Esophagus muscularis mucosa (tissue), 4 donors: ENCODE measurements around the gene ARHGEF10L. TPM values are rescaled to one million over a fixed set of nuclear protein-coding genes. Genes with fewer than 3 reads are reported as not detected.

ENCODE experiments used
- DNase-seq: peaks from one replicate; pipeline ENCODE4 v3.0.0-alpha.2; 2017; ENCODE audit errors: extremely low spot score
- H3K27ac ChIP-seq, 4 donors: fragments of 200-600 bp; sonication (generic); replicated peaks in 1 of 4; 1 replicate in 3 of 4; 2 replicates in 1 of 4; pipeline ENCODE4 v1.5.1; 2016 to 2019; ENCODE audit warnings: mild to moderate bottlenecking in 1 of 4
- H3K27me3 ChIP-seq, 4 donors: fragments of 200-600 bp; sonication (generic); one replicate each; pipeline versions ENCODE4 v1.5.1 to v1.6.0; 2016 to 2019
- H3K36me3 ChIP-seq, 4 donors: fragments of 200-600 bp; sonication (generic); one replicate each; pipeline ENCODE4 v1.5.1; 2016 to 2019
- H3K4me1 ChIP-seq, 4 donors: fragments of 200-600 bp; sonication (generic); one replicate each; pipeline ENCODE4 v1.5.1; 2016 to 2019
- H3K4me3 ChIP-seq, 4 donors: fragments of 200-600 bp; sonication (generic); 1 replicate in 2 of 4; 2 replicates in 2 of 4; pipeline ENCODE4 v1.5.1; 2016 to 2019; ENCODE audit warnings: mild to moderate bottlenecking in 4 of 4, moderate library complexity in 1 of 4
- H3K9me3 ChIP-seq, 4 donors: fragments of 200-600 bp; sonication (generic); 1 replicate in 3 of 4; 2 replicates in 1 of 4; pipeline ENCODE4 v1.5.1; 2016 to 2019
- EP300 ChIP-seq: sonication (generic); formaldehyde crosslinking; IDR thresholded peaks from one replicate; pipeline ENCODE4 v1.6.1; 2017; ENCODE audit warnings: antibody characterized with exemption
- POLR2A ChIP-seq: fragments of 450-650 bp; IDR thresholded peaks from one replicate; pipeline ENCODE4 v1.6.1; 2017; ENCODE audit warnings: antibody characterized with exemption, moderate library complexity, mild to moderate bottlenecking, low read depth
- POLR2AphosphoS5 ChIP-seq, 2 donors: sonication (generic); formaldehyde crosslinking; IDR thresholded peaks; one replicate each; pipeline ENCODE4 v1.6.1; 2017; ENCODE audit warnings: antibody characterized with exemption in 2 of 2
- WGBS: methylation state at CpG from one replicate; pipeline ENCODE4 v1.1.5; 2018; 5-methylcytosine and 5-hydroxymethylcytosine counted together
- intact Hi-C: fragments of 100-400 bp; cut with DNase I; formaldehyde crosslinking; loops from one replicate; pipeline ENCODE4 v1.15.1; 2023
- total RNA-seq, 4 donors: library from RNA; depleted of rRNA; stranded (reverse); fragments of >200 nt; gene quantifications; one replicate each; pipeline versions ENCODE4 v1.1.0 to v1.2.1, GENCODE V29; 2016
- TF ChIP-seq, protein P1 (sequence below), 3 experiments: fragments of 200-600 bp in 2 of 3; fragments of 450-650 bp in 1 of 3; sonication (generic) in 2 of 3; IDR thresholded peaks; one replicate each; pipeline ENCODE4 v1.5.1; 2017 to 2019; ENCODE audit warnings: antibody characterized with exemption in 3 of 3, mild to moderate bottlenecking in 2 of 3, moderate library complexity in 1 of 3

The ARHGEF10L gene
- total RNA-seq, 4 donors from 2014 or later, result 46.6 to 93.0 (median 66.9) TPM

- 30% methylated on average over 6 of the region's 8 CpGs for WGBS
- peaks cover 23 to 92% (median 86%) of the 10 kb centered on the region in 4 donors for H3K4me1 ChIP-seq
These were observed 7.6 kb upstream of the ARHGEF10L start for GRCh38 chr1:17531682-17532487.

GRCh38 chr1:17533201-17533600, 6.3 kb upstream of the ARHGEF10L start:
- no peak for DNase-seq
- Histone ChIP-seq H3K27me3 (no peaks in the 10 kb centered on the region), H3K27ac (peak overlapping the region; percentile 91 to 98 (median 97)), H3K36me3 (no peaks in the 10 kb centered on the region), H3K9me3 (no peaks in the 10 kb centered on the region), H3K4me1 (peaks cover 16 to 90% (median 85%) of the 10 kb centered on the region in 4 donors), H3K4me3 (no peak overlapping the region)
- intact Hi-C loops, result loop anchor here (5.0 kb wide), 1 partner anchor 54 kb away; no protein-coding TSS in a partner anchor
- 94% methylated on average over 4 of the region's 4 CpGs for WGBS
- TF ChIP-seq EP300 (no peak), POLR2AphosphoS5 (IDR thresholded peaks at IDR 0.05) (no peak), POLR2A (no peak)
- TF ChIP-seq, protein P1, sequence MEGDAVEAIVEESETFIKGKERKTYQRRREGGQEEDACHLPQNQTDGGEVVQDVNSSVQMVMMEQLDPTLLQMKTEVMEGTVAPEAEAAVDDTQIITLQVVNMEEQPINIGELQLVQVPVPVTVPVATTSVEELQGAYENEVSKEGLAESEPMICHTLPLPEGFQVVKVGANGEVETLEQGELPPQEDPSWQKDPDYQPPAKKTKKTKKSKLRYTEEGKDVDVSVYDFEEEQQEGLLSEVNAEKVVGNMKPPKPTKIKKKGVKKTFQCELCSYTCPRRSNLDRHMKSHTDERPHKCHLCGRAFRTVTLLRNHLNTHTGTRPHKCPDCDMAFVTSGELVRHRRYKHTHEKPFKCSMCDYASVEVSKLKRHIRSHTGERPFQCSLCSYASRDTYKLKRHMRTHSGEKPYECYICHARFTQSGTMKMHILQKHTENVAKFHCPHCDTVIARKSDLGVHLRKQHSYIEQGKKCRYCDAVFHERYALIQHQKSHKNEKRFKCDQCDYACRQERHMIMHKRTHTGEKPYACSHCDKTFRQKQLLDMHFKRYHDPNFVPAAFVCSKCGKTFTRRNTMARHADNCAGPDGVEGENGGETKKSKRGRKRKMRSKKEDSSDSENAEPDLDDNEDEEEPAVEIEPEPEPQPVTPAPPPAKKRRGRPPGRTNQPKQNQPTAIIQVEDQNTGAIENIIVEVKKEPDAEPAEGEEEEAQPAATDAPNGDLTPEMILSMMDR (IDR thresholded peaks at IDR 0.05), result no peak

More at GRCh38 chr1:17531682-17532487, 7.6 kb upstream of the ARHGEF10L start:
- no peak overlapping the region for H3K4me3 ChIP-seq
- peak overlapping the region; percentile 91 to 98 (median 97) for H3K27ac ChIP-seq
- no peaks in the 10 kb centered on the region for H3K9me3 ChIP-seq
- no peak for DNase-seq
- intact Hi-C loops, result loop anchor here (5.0 kb wide), 1 partner anchor 55 kb away; no protein-coding TSS in a partner anchor
- H3K27me3 ChIP-seq, result no peaks in the 10 kb centered on the region
- TF ChIP-seq POLR2AphosphoS5 (IDR thresholded peaks at IDR 0.05) (peak; percentile 66 to 74), EP300 (no peak), POLR2A (no peak)
- H3K36me3 ChIP-seq, result no peaks in the 10 kb centered on the region

DNA sequence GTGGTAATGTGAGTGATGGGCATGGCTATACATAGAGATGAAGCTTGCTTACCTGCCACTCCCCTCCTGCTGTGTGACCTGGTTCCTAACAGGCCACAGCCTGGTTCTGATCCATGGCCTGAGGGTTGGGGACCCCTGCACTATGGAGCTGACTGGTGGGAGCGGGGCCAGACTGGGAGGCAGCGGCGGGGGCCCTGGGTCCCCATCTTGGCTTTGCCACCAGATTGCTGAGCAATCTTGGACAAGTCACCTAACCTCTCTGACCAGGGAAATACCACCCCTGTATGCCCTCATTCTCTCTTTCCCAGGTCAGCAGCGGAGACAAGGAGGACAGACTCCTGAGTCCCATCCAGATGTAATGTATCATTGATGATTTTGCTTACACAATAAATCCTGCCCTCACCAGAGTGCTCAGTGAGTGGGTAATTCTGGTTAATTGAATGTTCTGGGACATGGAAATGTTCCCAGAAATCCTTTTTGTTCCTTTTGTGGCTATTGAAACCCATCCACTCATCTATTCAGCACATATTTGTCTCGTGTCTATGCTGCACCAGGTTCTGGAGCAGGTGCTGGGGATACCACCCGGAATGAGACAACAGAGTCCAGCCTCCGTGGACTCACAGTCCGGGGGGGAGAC, 4.1 kb upstream of the ARHGEF10L start:
- Histone ChIP-seq H3K4me1 (peaks cover 25 to 90% (median 88%) of the 10 kb centered on the region in 4 donors), H3K9me3 (no peaks in the 10 kb centered on the region), H3K27ac (peak overlapping the region; percentile 91 to 98 (median 97)), H3K27me3 (peaks cover 0 to 3% (median 0%) of the 10 kb centered on the region in 4 donors), H3K36me3 (no peaks in the 10 kb centered on the region), H3K4me3 (no peak overlapping the region)
- intact Hi-C loops, result no loop called here
- 62% methylated on average over 5 of the region's 8 CpGs for WGBS
- DNase-seq, result no peak
- TF ChIP-seq, protein P1 (IDR thresholded peaks at IDR 0.05), result no peak
- TF ChIP-seq POLR2A (no peak), EP300 (no peak), POLR2AphosphoS5 (IDR thresholded peaks at IDR 0.05) (no peak)

GRCh38 chr1:17538010-17538409, 1.5 kb upstream of the ARHGEF10L start:
- Histone ChIP-seq H3K4me3 (no peak overlapping the region), H3K9me3 (no peaks in the 10 kb centered on the region), H3K36me3 (no peaks in the 10 kb centered on the region), H3K27me3 (peaks cover 0 to 3% (median 0%) of the 10 kb centered on the region in 4 donors), H3K27ac (peak overlapping the region; percentile 91 to 98 (median 97)), H3K4me1 (peaks cover 12 to 90% (median 88%) of the 10 kb centered on the region in 4 donors)
- intact Hi-C loops, result no loop called here
- no peak for TF ChIP-seq POLR2A
- TF ChIP-seq, protein P1 (IDR thresholded peaks at IDR 0.05), result no peak
- TF ChIP-seq POLR2AphosphoS5 (IDR thresholded peaks at IDR 0.05), result peak; percentile 47 to 51
- TF ChIP-seq EP300, result no peak
- DNase-seq, result no peak
- 51% methylated on average over 7 of the region's 7 CpGs for WGBS
